T1000 (cell line): ENCODE data around the gene ITGB6.

ENCODE experiments used
- DNase-seq: peaks from one replicate; lab custom pipeline; 2025; ENCODE audit warnings: mixed read lengths; lab: John Stamatoyannopoulos, UW

ITGB6 gene

DNA sequence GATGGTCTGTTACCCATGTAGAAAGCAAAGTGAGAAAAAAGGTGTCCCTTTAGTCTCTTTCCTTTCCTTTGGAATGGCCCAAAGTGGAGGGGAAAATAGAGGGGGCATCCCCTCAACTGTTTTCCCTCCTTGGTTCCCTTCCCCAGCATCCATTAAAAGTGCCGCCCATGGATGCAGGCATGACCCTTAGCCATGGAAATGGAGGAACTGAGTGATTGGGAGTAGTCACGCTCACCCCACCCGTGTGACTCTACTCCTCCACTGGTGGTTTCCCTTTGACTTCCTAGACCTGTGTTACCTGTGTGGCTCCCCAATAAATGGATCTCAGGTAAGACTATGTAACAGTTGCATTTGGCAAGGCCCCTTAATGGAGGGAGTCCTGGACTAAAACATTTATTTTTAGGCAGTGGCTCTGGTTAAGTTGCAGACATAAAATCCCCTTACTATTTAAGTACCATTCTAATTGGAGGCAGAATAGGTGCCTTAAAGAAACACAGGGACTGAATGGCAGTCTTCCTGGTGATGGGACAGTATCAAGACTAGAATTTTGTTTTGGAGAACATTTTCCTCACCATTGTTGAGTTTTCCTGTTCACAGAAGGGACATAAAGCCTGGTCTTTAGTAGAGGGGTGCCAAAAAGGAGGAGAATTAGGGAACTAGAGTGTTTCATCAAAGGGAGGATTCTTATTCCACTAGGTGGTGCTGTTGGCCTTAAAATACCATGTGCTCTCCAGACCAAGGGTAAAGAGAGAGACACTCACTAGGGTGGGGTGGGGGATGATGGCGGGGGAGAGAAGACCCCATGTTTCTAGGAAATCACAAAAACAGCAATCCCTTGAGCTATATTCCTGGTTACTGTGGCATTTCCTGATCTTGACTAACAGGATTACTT is 112.0 kb downstream of the ITGB6 start:
- DNase-seq = no peak

DNA sequence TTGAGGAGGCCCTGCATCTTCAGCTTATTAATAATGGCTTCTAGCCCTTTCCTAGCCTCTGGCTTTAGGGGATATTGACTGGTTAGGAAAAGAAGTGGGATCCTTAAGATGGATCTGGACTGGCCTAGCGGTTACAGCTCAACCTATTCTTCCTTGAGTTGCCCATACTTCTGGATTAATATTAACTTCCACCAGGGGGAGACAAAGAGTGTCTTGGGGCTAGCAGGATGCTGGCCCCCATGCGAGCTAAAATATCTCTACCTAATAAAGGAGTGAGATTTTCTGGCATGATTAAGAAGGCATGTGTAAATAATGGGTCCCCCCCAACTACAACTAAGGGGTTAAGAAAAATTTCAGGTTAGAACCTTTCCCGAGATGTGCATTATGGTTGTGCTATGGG is 114.4 kb downstream of the ITGB6 start:
- no peak for DNase-seq

DNA sequence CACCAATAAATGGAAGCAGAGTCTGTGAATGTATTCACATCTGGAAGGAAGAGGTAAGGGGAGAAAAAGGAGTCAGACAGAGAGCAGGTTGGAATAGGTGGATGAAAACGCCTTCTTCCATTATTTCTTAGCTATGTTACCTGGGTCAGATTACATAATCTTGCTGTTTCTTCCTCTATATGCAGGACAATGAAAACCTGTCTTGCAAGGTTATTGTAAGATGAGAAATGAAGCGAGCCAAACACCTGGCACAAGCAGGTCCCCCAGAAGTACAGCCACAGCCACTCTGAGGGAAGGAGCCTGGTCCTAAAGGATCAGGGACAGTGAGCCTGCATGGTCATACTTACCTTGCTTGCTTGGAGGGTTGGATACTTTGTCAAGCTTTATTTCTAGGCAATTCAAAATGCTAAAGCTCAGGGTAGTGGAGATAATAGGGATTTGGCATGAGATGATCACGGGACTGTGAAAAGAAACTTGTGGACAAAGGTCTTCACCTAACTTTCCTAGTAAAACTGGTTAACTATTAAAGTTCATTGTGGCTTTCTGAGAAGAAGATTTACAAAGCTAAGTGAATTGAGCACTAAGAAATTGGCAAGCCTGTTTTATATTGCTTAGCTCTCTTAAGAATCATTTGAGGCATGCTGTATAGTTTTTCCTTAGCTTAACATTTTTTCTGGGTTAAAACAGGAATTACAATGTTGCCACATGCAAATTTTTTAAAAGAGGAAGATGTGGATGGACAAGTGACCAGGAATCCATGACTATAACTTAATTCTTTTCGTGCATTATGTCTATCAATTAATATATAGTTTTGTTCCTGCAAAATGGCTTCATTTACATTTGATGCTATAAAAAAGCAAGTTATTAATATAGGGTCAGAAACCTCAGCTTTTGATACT is 121.9 kb downstream of the ITGB6 start:
- no peak for DNase-seq

DNA sequence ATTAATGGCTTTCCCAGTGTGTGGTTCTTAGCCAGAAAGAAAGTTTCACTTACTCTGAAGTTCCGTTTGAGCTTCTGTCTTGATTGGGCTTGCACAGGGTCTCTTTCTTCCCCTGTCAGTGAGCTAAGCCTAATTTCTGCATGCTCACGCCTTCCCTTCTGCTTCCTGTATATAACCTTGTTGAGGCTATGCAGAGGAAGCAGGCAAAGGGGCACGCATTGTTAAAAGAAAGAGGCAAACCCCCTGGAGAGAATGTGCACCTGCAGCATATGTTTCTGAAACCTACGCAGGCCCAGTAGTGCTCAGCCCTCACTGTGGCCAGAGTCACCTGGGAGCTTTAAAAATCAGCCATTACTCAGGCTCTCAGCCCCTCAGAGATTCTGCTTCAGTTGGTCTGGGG is 123.2 kb downstream of the ITGB6 start:
- DNase-seq = no peak

DNA sequence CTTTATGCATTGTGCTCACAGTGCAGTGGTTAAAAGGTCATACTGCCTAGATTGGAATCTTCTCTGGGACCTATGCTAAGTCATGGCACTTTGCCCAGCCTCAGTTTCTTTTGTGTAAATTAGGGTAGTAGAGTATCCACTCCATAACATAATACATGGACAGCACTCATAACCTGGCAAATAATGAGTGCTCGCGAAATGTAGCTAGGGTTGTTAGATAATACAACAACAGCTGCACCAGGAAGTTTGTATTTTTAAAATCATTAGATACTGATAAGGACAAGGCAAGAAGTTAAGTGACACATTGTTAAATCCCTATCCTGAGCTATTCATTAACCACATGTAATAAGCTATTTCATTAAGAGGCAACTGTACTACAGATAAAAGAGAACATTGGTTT is 123.8 kb downstream of the ITGB6 start:
- no peak for DNase-seq

DNA sequence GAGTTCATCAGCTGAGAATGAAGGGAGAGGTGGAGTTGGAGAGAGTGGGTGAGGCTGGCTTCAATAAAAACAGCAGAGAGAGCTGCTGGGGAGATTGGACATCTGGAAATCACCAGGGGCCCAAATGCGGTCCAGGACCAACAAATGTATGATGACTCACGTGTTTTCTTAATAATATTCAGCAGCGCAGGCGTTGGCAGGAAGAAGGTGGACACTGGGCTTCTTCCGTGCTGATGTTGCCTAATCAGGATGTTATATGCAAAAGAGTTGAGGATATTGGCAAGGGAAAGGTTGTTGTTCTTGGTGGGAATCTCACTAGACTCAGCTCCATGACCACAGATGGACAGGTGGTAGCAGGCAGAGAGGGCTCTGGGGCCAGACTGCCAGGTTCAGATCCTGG is 124.9 kb downstream of the ITGB6 start:
- no peak for DNase-seq

DNA sequence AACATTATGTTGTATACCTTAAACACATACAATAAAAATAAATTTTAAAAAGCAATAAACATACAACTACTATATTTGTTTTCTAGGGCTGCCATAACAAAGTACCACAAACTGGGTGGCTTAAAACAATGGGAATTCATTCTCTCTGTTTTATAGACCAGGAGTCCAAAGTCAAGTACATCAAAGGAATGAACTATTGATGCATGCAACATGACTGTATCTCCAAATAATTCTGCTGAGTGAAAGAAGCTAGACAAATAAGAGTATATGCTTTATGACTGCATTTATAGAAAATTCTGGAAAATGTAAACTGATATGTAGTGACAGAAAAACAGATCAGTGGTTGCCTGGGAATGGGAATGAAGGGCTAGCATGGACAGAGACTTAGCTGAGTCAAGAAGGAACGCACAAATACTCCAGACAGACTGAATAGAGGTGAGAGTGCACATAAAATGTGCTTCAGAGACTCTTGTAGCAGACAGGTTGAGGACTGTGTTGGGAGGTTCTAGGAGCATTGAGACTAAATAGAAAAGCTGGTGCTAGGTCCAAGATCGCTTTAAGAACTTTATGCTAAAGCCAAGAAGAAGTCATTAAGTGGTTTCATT is 126.7 kb downstream of the ITGB6 start:
- DNase-seq = no peak

DNA sequence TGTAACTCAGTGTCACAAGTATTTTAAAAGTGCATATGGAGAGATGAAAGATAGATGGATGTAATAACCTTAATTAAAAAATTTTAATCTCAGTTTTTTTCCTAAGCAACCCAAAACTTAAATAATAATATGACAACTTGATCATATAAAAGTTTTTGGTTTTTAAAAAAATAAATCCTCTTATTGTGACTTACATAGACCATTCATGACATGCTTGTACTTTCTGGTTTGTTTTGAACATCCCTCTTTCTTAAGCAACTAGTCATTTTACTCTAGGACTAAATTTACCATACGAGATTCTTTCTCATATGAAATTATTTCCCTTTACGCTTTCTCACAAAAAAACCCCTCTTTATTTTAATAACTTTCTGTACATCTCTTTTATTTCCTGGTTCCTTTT is 131.2 kb downstream of the ITGB6 start:
- DNase-seq = no peak

DNA sequence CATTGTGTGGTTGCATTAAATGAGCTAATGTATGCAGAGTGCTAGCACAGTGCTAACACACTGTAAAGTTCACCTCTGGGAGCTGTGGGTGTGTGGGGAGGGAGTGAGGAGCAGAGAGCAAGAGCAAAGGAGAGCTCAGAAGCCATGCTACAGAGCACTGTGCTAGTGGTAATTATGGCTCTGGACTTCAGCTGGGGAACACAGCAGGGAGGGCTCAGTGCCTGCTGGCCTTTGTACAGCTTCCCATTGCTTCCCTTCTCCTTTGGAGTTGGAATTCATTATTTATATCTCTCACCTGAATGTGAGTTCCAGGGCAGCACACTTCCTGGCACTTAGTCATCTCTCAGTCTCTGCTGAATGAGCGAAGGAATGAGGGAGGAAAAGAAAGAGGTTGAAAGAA is 135.2 kb downstream of the ITGB6 start:
- DNase-seq = no peak

DNA sequence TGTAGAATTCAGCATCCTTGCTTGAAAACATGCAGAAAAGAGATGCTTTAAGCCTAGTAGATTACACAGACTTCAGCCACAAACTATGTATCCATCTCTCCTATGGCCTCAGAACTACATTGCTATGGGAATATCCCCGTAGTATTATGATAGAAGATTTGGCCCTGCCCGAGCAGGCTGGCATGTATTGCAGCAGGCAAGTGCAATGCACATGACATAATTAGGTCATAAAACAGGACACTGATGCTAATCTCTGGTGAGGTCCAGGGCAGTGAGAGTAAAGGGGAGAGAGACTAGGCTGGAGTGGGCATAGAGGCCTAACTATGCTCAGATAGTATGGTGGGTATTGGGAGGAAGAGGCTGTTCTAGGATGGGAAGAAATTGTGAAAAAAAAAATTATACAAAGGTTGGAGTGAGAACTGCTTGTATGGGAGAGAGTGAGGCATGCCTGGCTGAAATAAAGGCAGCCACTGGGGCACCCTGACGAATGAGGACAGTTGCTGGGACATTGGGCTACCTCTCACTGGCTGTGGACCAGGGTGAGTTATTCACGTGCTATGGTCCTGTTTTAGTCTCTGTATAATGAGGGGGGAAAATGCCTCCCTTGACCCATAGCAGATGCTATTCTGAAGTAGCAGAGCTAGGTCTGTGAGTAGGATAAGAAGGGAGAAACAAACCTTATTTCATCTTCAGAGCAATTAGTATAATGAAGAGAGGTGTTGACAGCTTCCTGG is 136.0 kb downstream of the ITGB6 start:
- no peak for DNase-seq

DNA sequence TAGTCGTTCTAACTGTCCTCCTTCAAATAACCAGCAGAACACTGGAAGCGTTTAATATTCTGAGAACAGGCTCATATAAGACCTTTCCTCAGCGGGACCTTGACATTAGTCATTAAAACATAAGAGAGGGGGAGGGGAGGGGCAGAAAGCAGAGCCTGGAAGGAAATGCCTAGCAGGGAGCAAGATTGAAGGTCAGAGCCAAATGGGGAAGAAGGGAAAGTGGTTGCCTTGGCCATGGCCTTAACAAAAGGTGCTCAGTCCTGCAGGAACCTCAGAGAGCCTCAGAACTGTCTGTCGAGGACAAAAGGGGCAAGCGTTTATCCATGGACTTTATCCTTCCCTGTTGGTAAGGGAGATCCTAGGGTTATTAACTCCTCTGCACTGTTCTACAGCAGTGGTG is 136.8 kb downstream of the ITGB6 start:
- DNase-seq = no peak

DNA sequence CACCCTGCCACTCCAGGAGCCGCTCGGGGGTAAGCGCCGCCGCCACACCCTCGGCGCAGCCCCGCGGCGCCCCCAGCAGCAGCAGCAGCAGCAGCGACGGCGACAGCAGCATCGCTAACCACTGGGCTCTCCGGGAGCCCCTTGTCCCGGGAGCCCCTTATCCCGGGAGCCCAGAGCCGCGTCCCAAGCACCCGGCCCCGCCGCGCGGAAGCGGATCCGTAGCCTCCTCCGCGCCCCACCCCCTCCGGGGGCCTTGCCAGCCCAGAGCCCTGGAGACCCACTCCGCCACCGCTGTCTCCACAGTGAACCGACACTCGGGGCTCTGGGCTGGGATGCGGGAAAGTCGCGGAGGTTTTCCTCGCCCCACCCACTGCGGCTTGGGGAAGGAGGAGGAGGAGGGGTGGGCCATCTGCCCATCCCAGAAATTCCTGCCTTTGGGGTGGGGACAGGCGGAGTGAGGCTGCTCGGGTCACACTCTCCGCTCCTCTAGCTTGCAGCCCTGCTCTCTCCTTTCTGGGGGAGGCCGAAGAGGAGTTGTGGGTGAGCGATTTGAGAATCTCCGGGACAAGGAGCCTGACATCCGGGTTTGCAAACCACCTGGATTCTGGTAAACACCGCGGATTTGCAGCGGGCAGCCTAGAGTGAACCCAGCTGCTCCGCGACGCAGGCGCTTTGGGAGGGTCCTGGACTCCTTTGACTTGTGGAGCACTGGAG is 137.6 kb downstream of the ITGB6 start, which contains the start of gene PLA2R1:
PLA2R1 (minus strand) TSS at position 324 of the 714 bp plus-strand sequence; CDS start at position 112, 212 bp downstream.
- DNase-seq = no peak

DNA sequence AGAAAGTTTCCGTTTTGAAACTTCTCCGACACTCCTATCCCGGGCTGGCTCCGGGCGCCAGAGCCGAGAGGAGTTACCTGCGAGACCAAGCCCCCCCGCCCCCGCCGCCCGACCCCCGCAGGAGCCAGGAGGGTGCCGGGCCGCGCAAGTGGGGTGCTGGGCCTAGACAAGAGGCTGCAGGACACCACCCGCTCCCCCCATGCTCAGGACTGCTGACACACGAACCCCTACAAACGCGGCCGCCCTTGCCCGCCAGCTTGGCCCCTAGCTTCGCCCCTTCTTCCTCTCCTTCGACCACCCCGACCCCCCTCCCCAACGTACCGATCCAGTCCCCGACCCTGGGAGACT is 138.2 kb downstream of the ITGB6 start:
- no peak for DNase-seq

DNA sequence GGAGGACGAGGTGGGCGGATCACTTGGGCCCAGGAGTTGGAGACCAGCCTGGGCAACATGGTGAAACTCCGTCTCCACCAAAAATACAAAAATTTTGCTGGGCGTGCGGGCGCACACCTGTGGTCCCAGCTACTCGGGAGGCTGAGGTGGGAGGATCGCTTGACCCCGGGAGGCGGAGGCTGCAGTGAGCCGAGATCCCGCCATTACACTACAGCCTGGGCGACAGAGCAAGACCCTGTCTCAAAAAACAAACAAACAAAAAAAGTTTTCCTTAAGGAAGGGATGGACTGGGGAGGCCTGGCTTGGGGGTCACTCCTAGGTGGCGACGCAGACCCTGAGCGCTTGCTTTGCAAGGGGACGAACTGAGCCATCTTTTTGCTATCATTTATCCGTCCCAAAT is 138.5 kb downstream of the ITGB6 start:
- DNase-seq = no peak

DNA sequence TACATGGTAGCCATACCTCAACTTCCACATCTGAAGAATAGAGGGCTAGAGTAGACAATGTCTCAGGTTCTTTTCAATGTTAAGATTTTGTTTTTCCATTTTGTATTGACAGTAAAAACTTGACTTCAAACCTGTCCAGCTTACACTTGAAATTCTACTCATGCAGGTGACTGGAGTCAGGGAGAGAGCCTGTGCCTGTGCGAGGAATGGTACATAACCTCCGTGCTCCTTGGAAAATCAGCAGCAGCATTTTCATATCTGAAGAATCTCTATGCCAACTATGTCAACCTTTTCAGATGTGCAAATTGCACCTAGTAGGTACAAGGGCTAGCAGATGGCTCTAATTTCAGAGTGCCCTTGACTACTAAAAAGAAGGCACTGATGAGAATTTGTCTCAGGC is 139.8 kb downstream of the ITGB6 start:
- no peak for DNase-seq

DNA sequence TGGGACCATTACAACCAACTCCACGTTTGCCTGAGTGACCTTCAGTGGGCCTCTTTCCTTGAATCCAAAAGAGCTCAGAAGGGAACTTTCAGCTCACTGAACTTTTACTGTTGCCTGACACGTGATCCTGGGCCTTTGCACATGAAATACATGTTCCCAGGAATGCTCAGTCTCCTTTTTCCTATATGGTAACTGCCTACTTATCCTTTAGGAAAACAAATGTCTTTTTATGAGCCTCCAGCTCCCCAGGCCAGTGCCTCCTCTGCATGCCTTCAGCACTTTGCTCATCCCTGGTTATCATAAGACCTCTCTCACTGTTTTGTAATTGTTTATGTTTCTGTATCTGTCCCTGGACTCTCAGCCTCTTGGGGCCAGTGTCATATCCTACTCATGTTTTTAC is 142.7 kb downstream of the ITGB6 start:
- DNase-seq = no peak

DNA sequence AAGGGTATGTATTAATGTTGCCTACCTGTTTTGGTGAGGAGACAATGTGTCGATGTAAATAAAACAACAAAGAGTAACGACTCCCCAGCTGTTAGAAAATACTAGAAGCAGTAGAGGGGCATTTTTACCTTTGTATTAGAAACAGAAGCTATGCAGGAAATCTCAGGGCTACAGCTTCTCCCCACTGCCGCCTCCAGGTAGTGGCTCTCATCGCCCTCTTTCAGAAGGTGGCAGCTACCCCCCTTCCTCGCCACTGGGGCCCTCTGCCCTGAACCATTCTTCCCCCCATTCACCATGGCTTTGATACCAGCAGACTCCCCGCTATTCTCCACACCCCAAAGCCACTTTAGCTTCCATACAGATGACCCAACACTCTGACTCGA is 144.4 kb downstream of the ITGB6 start:
- no peak for DNase-seq

DNA sequence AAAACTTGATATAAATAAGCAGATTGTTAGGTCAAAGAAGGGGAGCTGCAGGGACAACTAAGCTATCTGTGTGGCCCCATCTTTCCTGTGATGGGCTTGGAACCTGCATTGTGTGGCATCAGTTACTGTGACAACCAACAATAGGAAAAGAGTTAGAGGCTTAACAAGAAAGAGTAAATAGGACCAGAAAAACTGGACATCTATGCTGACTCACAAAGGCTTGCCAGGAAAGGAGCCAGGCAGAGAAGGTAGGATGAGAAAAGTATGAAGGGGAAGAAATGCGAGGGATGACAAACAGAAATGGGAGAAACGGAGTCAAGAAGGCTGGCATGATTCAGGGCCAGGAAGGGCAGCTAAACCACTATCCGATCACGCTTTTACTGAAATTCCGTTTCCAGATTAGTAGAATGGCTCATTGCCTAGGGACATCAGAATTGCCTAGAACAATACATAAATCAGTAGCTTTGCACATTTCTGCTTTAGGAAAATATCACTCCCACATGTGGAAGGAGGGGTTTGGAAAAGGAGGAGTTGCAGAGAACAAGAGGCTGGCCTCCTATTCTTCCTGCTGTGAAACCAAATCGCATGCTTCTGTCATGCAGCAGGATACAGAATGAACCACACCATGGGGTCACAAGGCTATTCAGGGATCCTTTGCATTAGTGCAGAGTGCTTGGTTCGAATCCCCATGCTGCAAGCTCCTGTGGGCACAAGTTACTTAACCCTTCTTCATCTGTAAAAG is 144.9 kb downstream of the ITGB6 start:
- DNase-seq = no peak

DNA sequence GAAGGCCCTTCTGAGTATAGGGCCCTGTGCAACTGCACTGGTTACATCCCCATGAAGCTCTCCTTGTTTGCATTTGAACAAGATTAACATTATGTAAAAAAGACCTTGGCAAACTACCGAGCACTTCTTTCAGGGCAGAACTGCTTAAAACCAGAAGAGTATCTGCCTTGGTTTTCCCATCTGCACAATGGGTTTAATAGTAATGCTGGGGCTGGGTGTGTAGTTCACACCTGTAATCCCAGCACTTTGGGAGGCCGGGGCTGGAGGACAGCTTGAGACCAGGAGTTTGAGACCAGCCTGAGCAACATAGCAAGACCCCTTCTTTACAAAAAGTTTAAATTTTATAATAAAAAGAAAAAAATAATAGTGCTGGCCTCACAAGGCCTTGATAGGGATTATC is 146.1 kb downstream of the ITGB6 start:
- no peak for DNase-seq

DNA sequence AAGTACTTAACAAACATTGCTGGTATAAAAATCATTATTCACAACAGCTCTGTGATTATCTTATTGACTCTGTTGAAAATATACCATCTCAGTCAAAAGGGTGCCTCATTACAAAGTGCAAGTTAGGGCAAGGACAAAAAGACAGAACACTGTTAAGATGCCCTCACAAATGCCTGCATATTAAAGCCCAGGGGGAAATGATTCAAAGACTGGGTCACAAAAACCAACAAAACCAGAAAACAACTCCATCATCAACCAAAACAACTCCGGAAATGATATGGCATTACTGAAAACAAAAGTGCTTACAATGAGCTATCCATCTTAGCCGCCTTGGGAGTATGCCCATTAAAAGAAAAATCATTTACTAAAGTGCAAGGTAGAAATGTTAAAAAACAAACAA is 147.5 kb downstream of the ITGB6 start:
- DNase-seq = no peak

DNA sequence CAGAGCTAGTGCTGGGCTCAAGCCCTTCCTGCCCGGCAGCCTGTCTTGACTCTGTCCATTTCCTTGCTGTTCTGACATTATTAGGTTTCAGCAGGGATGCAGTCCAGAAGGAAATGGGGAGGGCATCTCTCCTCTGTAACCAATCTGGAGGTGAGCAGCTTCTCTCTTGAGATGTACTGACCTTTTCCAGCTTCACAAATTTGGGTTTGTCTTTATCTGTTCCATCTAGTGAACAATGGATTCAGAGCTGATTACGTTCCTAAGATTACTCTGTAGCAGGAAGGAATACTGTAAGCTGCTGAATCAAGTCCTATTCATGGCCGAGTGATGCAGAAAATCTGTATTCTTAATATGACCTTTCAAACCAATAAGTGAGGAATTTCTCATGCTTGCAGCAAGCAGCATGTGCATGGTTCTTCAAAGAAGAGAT is 148.7 kb downstream of the ITGB6 start:
- no peak for DNase-seq
